ENCODE measurements around the gene RXRA. TPM values are rescaled to one million over a fixed set of nuclear protein-coding genes. Genes with fewer than 3 reads are reported as not detected.

Gene RXRA
- total and polyA plus RNA-seq, 2 donors (not counting 3 experiments of a cell fraction or from before 2014, with no cell fraction given): 15.4 to 37.4 TPM

- H3K4me1 ChIP-seq (ENCODE audit: control insufficient read depth, extremely low read depth, insufficient read depth, low read length): no peaks in the 10 kb centered on the region
- H3K4me2 ChIP-seq (ENCODE audit: insufficient read depth, low read length): no peak overlapping the region
- CTCF ChIA-PET: no interaction called here
- DNase-seq (ENCODE audit: low read depth, low spot score) (no peak), FAIRE-seq (no peak)
- dilution Hi-C loops (cut with MboI; ENCODE audit: extremely low pct_ligation_motif_present, low sequenced_read_pairs): no loop called here
- no peak overlapping the region for H3K4me3 ChIP-seq (replicated peaks in 1 of 3; ENCODE audit: insufficient read depth in 1 of 3, low read depth in 1 of 3, low read length in 3 of 3)
- H3K27me3 ChIP-seq (ENCODE audit: control insufficient read depth in 2 of 2, insufficient read depth in 2 of 2, low read length in 2 of 2): no peaks in the 10 kb centered on the region
- no peaks in the 10 kb centered on the region for H3K36me3 ChIP-seq (ENCODE audit: control insufficient read depth in 2 of 2, extremely low read depth in 1 of 2, insufficient read depth in 2 of 2, low read length in 2 of 2)
- intact Hi-C loops (cut with micrococcal nuclease): no loop called here
- no peak overlapping the region for H3K27ac ChIP-seq (ENCODE audit: insufficient read depth, low read depth, low read length)
- no peaks in the 10 kb centered on the region for H3K79me2 ChIP-seq (ENCODE audit: control insufficient read depth, insufficient read depth, low read length)
- TF ChIP-seq POLR2AphosphoS5 (IDR thresholded peaks at IDR 0.05; ENCODE audit: insufficient read depth, low read depth, low read length): no peak
- no peak for TF ChIP-seq GATA2 (IDR thresholded peaks at IDR 0.05; ENCODE audit: insufficient read depth, insufficient read length, low read depth, low read length)
- TF ChIP-seq JUN (IDR thresholded peaks at IDR 0.05; ENCODE audit: borderline replicate concordance, insufficient read depth, insufficient read length, low read depth): no peak
- no peak for TF ChIP-seq MYC (IDR thresholded peaks at IDR 0.05; ENCODE audit: low read depth, low read length)
- TF ChIP-seq POLR2A (IDR thresholded peaks at IDR 0.05; ENCODE audit: low read depth, low read length): no peak
- TF ChIP-seq EZH2 (IDR thresholded peaks at IDR 0.05; ENCODE audit: borderline replicate concordance, low read depth, low read length, severe bottlenecking): no peak
- no peak for TF ChIP-seq FOS (IDR thresholded peaks at IDR 0.05; ENCODE audit: borderline replicate concordance, insufficient read depth, low read length)
- TF ChIP-seq MAX (IDR thresholded peaks at IDR 0.05; ENCODE audit: insufficient read depth, insufficient read length): no peak
- no peak for TF ChIP-seq CTCF (IDR thresholded peaks at IDR 0.05; ENCODE audit: extremely low read depth in 1 of 2, insufficient read depth in 1 of 2, low read depth in 1 of 2, low read length in 2 of 2)
- H3K9ac ChIP-seq (replicated peaks; ENCODE audit: extremely low read depth, insufficient read depth, low read length): no peak overlapping the region
- BruUV-seq (replicated peaks): no TSS peak
- no peaks in the 10 kb centered on the region for H3K9me3 ChIP-seq (replicated peaks; ENCODE audit: control insufficient read depth, insufficient read depth, low read length)
- H4K20me1 ChIP-seq (replicated peaks; ENCODE audit: control insufficient read depth, extremely low read depth, insufficient read depth, low read length): no peaks in the 10 kb centered on the region
- POLR2A ChIA-PET: no interaction called here
- H3K9me1 ChIP-seq (replicated peaks; ENCODE audit: control insufficient read depth, extremely low read depth, insufficient read depth, low read length): no peaks in the 10 kb centered on the region
- H2AFZ ChIP-seq (ENCODE audit: low read depth, low read length): no peak overlapping the region
Observed at GRCh38 chr9:134296301-134297082, 29.8 kb upstream of the RXRA start.

All from endothelial cell of umbilical vein (primary cell).